LNCaP clone FGC (cell line): ENCODE measurements around the gene ANKRD40.

ENCODE experiments used
- DNase-seq: peaks from one replicate; pipeline ENCODE4 v3.0.0-alpha.2; 2011; ENCODE audit warnings: low read depth
- H3K4me3 ChIP-seq: 2 replicates; pipeline ENCODE4 v1.5.1; 2011; ENCODE audit warnings: mild to moderate bottlenecking, low read depth, low read length, control low read depth
- CTCF ChIP-seq: IDR thresholded peaks from 2 replicates; pipeline ENCODE4 v1.5.1; 2012; ENCODE audit warnings: mild to moderate bottlenecking; ENCODE audit not compliant: control insufficient read depth, insufficient read depth; ENCODE audit errors: extremely low read depth

The ANKRD40 gene

DNA sequence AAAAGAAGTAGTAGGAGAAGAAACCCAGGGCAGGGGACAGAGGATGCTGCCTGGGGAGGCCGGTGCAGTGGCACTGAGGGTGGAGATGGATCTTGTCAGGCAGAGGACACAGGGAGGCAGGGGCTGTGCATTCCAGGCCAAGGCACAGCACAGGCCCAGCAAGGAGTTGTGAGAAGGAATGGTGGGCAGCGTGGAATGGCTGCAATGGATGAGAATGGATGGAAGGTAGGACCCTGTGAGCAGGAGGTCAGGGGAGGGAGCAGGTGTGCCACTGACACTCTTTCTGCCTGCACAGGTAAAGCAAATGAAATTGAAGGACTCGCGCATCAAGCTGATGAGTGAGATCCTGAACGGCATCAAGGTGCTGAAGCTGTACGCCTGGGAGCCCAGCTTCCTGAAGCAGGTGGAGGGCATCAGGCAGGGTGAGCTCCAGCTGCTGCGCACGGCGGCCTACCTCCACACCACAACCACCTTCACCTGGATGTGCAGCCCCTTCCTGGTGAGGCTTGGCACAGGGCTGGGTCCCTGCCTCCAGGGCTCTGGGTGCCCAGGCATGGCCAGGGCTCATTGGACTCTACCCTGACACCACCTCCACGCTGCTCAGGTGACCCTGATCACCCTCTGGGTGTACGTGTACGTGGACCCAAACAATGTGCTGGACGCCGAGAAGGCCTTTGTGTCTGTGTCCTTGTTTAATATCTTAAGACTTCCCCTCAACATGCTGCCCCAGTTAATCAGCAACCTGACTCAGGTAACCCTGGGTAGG is 40.3 kb downstream of the ANKRD40 start:
- DNase-seq, result no peak
- H3K4me3 ChIP-seq, result no peak overlapping the region
- TF ChIP-seq CTCF, result no peak

DNA sequence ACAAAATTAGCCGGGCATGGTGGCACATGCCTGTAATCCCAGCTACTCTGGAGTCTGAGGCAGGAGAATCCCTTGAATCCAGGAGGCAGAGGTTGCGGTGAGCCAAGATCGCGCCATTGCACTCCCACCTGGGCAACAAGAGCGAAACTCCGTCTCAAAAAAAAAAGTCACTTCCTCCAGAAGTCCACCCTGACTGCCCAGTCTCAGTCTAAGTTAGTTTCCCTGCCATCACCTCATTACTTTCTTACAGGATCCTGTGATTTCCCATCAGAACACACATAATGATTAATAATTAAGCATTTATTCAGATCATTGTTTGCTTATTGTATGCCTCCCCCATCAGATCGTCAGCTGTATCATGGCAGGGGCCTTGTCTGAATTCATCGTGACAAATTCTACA is 41.4 kb downstream of the ANKRD40 start:
- no peak for DNase-seq

GRCh38 chr17:50665838-50666237 is 41.9 kb downstream of the ANKRD40 start:
- no peak overlapping the region for H3K4me3 ChIP-seq
- no peak for TF ChIP-seq CTCF
- DNase-seq, result no peak

More for the DNA sequence above, 41.4 kb downstream of the ANKRD40 start:
- no peak overlapping the region for H3K4me3 ChIP-seq
- no peak for TF ChIP-seq CTCF

DNA sequence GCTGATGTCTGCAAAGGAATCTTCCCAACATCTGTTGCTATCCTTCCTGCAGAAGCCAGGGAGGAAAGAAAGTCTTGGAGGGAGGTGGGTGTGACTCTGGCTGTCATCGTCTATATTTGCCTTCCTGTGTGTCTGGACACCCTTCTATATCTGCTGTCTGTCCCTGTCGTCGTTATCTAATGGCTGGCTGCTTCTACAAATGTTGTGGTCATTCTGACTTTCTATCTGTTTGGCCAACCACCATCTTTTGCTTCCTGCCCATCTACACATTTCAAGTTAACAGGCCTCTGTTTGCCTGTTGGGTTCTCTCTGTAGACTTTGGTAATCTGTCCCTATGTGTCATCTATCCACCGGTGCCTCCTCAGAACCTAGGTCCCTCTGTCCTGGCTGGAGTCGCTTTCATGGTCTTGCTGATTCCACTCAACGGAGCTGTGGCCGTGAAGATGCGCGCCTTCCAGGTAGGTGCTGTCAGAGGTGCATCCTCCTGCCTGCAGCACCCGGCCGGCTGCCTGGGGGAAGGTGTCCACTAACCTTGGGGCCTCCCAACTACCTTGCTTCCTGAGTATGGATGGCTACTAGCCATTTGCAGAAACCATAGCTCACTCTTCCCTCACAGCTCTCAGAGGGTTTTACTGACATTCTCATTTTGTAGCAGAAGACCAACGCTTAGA is 42.8 kb downstream of the ANKRD40 start:
- H3K4me3 ChIP-seq, result no peak overlapping the region
- no peak for DNase-seq
- TF ChIP-seq CTCF, result no peak

GRCh38 chr17:50663812-50664374 is 43.8 kb downstream of the ANKRD40 start:
- DNase-seq, result no peak
- H3K4me3 ChIP-seq, result no peak overlapping the region
- no peak for TF ChIP-seq CTCF

DNA sequence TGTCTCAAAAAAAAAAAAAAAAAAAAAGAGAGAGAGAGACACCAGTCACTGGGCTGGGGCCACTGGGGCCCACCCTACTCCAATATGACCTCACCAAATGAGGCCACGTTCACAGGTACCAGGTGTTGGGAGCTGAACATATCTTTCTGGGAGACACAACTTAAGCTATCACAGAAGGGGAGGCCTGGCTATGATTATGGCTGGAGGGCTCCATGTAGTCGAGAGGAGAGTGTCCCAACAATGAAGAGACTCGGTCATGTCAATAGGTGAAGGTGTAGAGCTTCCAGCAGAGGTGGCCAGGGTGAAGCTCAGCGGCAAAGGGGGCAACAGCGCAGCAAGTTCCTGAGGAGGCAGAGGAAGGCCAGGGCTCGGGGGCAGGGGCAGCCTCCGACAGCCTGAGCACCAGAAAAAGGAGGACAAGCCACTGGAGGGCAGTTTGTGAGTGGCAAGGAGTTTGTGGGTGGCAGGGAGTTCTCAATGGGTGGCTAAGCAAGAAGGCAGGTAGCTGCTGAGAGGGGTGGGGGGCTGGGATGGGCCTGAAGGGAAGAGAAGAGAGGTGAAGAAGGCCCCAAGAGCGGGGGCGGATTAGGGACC is 45.0 kb downstream of the ANKRD40 start:
- no peak for DNase-seq
- no peak overlapping the region for H3K4me3 ChIP-seq
- TF ChIP-seq CTCF, result no peak
